GM23248 (cell line): ENCODE data around the gene HOXB3. TPM values are rescaled to one million over a fixed set of nuclear protein-coding genes. Genes with fewer than 3 reads are reported as not detected.
A peak's percentile ranks its signal among the peaks of the same experiment; 100 is the strongest.

Experiments used
- DNase-seq: peaks from one replicate; pipeline ENCODE4 v3.0.0-alpha.2; 2015
- H2AFZ ChIP-seq: fragments of 200-600 bp; sonication (generic); 2 replicates; pipeline ENCODE4 v1.6.1; 2016; ENCODE audit warnings: antibody characterized with exemption
- H3F3A ChIP-seq: fragments of 200-600 bp; sonication (generic); 2 replicates; pipeline ENCODE4 v1.6.1; 2016; ENCODE audit warnings: mild to moderate bottlenecking, antibody characterized with exemption, mixed run types; ENCODE audit not compliant: insufficient read depth
- H3K27ac ChIP-seq: fragments of 200-600 bp; sonication (generic); 2 replicates; pipeline ENCODE4 v1.5.1; 2016; ENCODE audit warnings: mild to moderate bottlenecking
- H3K27me3 ChIP-seq: fragments of 200-600 bp; sonication (generic); replicated peaks from 2 replicates; pipeline ENCODE4 v1.6.1; 2016; ENCODE audit warnings: mild to moderate bottlenecking; ENCODE audit not compliant: insufficient read depth
- H3K36me3 ChIP-seq: fragments of 200-600 bp; sonication (generic); 2 replicates; pipeline ENCODE4 v1.6.1; 2016; ENCODE audit warnings: low read depth, mild to moderate bottlenecking
- H3K4me1 ChIP-seq: fragments of 200-600 bp; sonication (generic); 2 replicates; pipeline ENCODE4 v1.6.1; 2016; ENCODE audit warnings: mild to moderate bottlenecking; ENCODE audit not compliant: insufficient read depth
- H3K4me2 ChIP-seq: fragments of 200-600 bp; sonication (generic); one replicate; pipeline ENCODE4 v1.6.1; 2016; ENCODE audit warnings: mild to moderate bottlenecking; ENCODE audit not compliant: unreplicated experiment
- H3K4me3 ChIP-seq: fragments of 200-600 bp; sonication (generic); 2 replicates; pipeline ENCODE4 v1.5.1; 2016; ENCODE audit warnings: mild to moderate bottlenecking
- H3K79me2 ChIP-seq: fragments of 200-600 bp; sonication (generic); 2 replicates; pipeline ENCODE4 v1.6.1; 2016; ENCODE audit warnings: mild to moderate bottlenecking; ENCODE audit not compliant: insufficient read depth
- H3K9ac ChIP-seq: fragments of 200-600 bp; sonication (generic); 2 replicates; pipeline ENCODE4 v1.6.1; 2016; ENCODE audit warnings: mild to moderate bottlenecking
- H3K9me2 ChIP-seq: fragments of 200-600 bp; sonication (generic); 2 replicates; pipeline ENCODE4 v1.6.1; 2016; ENCODE audit warnings: mixed run types, mild to moderate bottlenecking, moderate library complexity; ENCODE audit not compliant: insufficient read depth
- H3K9me3 ChIP-seq: fragments of 200-600 bp; sonication (generic); one replicate; pipeline ENCODE4 v1.6.1; 2017; ENCODE audit warnings: low read depth
- H4K20me1 ChIP-seq: fragments of 200-600 bp; sonication (generic); 2 replicates; pipeline ENCODE4 v1.6.0; 2016; ENCODE audit not compliant: insufficient read depth
- EZH2 ChIP-seq: fragments of 200-600 bp; sonication (generic); IDR thresholded peaks from 2 replicates; pipeline ENCODE4 v1.6.1; 2018; ENCODE audit warnings: antibody characterized with exemption, mild to moderate bottlenecking; ENCODE audit not compliant: insufficient read depth, poor library complexity, severe bottlenecking
- EZH2phosphoT487 ChIP-seq: fragments of 200-600 bp; sonication (generic); IDR thresholded peaks from 2 replicates; pipeline ENCODE4 v1.6.1; 2018; ENCODE audit warnings: antibody characterized with exemption, moderate library complexity, mild to moderate bottlenecking, low read depth; ENCODE audit not compliant: insufficient read depth
- WGBS, 2 experiments: methylation state at CpG; one replicate each; pipeline ENCODE4 v1.1.6; 2015 to 2017; ENCODE audit warnings: low lambda C conversion rate in 2 of 2, low coverage in 1 of 2; ENCODE audit errors: missing lambda C conversion rate in 2 of 2; 5-methylcytosine and 5-hydroxymethylcytosine counted together
- in situ Hi-C: fragments of 300-500 bp; cut with MboI; formaldehyde crosslinking; loops from 2 replicates; pipeline ENCODE4 v1.15.0; 2020
- polyA plus RNA-seq: library from polyadenylated mRNA; unstranded; fragments of >200 nt; fragmentation: Nextera tagmentation; extraction: Ambion mirVana; gene quantifications from 2 replicates; pipeline ENCODE4 v1.2.1, GENCODE V29; 2016
- total RNA-seq: library from RNA; depleted of rRNA; stranded (reverse); fragments of >200 nt; shearing (Covaris generic); gene quantifications from 2 replicates; pipeline ENCODE4 v1.2.3, GENCODE V29; 2014

Gene HOXB3
- total and polyA plus RNA-seq, 2 experiments from 2014 or later = 1.9 to 2.4 TPM

DNA sequence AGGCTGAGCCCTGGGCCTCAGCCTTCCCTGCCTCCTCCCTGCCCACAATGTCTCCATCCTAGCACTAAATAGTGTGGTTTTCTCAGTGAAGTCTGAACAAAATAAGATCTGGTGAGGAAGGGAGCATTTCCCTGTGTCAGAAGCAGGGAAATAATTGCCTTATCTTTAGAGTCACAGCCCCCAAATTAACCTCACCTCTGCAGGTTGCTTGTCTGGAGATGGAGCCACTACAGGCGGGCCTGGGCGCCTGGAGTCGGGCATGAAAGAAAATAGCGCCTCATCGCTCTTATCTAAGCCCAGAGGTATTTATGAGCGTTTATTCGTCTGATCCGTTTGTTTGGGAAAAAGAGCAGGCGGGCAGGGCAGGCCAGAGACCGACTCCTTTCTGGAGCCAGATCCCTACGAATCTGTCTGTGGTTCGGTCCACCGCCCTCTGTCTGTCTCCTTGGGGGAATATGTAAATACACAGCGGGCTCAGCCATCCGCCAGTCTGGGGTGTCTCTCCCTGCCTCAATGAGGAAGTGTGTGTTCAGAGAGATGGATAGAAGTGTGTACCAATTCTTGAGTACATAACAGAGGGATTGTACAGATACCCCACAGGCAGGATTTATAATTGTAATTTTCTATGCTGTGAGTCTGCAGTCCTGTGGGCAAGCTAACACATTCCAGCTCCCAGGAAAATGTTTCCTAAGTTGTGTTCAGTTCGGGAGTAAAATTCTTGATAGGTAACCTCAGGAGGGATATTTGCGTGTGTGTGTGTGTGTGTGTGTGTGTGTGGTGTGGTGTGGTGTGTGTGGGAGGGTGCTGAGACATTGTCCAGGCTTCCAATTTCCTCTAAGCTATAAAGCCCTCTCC lies 10.4 kb upstream of the HOXB3 start:
- Histone ChIP-seq H3K27me3 (0 out of 2 replicates have a peak, but pooled peaks cover 2% of the 10 kb centered on the region), H3K9me3 (no peaks in the 10 kb centered on the region), H3K79me2 (peaks cover 64% of the 10 kb centered on the region), H3K4me1 (0 out of 2 replicates have a peak, but pooled peaks cover 3% of the 10 kb centered on the region), H3K4me2 (no peak overlapping the region), H3K27ac (no peak overlapping the region), H2AFZ (no peak overlapping the region), H3K9ac (no peak overlapping the region), H3F3A (0 out of 2 replicates have a peak, but pooled peaks cover 8% of the 10 kb centered on the region), H3K4me3 (no peak overlapping the region), H4K20me1 (no peaks in the 10 kb centered on the region), H3K9me2 (no peaks in the 10 kb centered on the region), H3K36me3 (no peaks in the 10 kb centered on the region)
- in situ Hi-C loops = no loop called here
- TF ChIP-seq EZH2 = no peak
- TF ChIP-seq EZH2phosphoT487 = no peak
- WGBS, 2 experiments = 86 to 90% methylated on average over 17 of the region's 17 CpGs
- DNase-seq = no peak

DNA sequence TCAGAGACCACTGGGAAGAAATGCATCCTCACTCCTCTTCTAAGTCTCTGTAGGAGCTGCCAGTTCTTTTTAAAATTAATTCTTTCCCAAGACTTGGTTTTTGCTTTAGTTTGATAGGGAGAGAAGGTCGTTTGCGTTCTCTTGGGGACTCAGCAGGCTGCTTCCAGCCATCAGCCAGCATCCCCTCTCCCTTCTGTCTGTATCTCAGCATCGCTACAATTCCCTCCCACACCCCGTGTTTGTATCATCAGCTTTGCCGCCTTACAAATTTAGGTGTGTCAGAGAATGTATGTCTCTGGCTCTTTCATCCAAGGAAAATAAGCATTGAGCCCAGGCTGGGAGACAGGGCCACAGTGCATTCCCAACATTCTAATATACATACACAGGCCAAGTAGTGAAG lies 9.3 kb upstream of the HOXB3 start:
- Histone ChIP-seq H4K20me1 (no peaks in the 10 kb centered on the region), H3K4me2 (no peak overlapping the region), H3K27ac (no peak overlapping the region), H3K4me1 (0 out of 2 replicates have a peak, but pooled peaks cover 3% of the 10 kb centered on the region), H3K36me3 (no peaks in the 10 kb centered on the region), H3F3A (0 out of 2 replicates have a peak, but pooled peaks cover 4% of the 10 kb centered on the region), H3K79me2 (peaks cover 64% of the 10 kb centered on the region), H3K9me3 (no peaks in the 10 kb centered on the region), H3K9ac (no peak overlapping the region), H2AFZ (no peak overlapping the region), H3K4me3 (no peak overlapping the region), H3K27me3 (0 out of 2 replicates have a peak, but pooled peaks cover 2% of the 10 kb centered on the region), H3K9me2 (no peaks in the 10 kb centered on the region)
- DNase-seq = no peak
- in situ Hi-C loops = no loop called here
- 86 to 87% methylated on average over 5 of the region's 5 CpGs for WGBS, 2 experiments
- TF ChIP-seq EZH2phosphoT487 = no peak

GRCh38 chr17:48598736-48599135 lies 8.7 kb upstream of the HOXB3 start:
- TF ChIP-seq EZH2 (no peak), EZH2phosphoT487 (no peak)
- no peak overlapping the region for H2AFZ ChIP-seq
- H3K9ac ChIP-seq = no peak overlapping the region
- in situ Hi-C loops = no loop called here
- no peaks in the 10 kb centered on the region for H4K20me1 ChIP-seq
- no peak for DNase-seq
- 81 to 84% methylated on average over 7 of the region's 7 CpGs for WGBS, 2 experiments
- H3K4me2 ChIP-seq = no peak overlapping the region
- no peaks in the 10 kb centered on the region for H3K9me2 ChIP-seq
- no peaks in the 10 kb centered on the region for H3K9me3 ChIP-seq
- H3K36me3 ChIP-seq = no peaks in the 10 kb centered on the region
- H3K27me3 ChIP-seq = 0 out of 2 replicates have a peak, but pooled peaks cover 2% of the 10 kb centered on the region
- no peaks in the 10 kb centered on the region for H3F3A ChIP-seq
- H3K79me2 ChIP-seq = peaks cover 64% of the 10 kb centered on the region
- no peak overlapping the region for H3K4me3 ChIP-seq
- no peak overlapping the region for H3K27ac ChIP-seq
- 0 out of 2 replicates have a peak, but pooled peaks cover 6% of the 10 kb centered on the region for H3K4me1 ChIP-seq

DNA sequence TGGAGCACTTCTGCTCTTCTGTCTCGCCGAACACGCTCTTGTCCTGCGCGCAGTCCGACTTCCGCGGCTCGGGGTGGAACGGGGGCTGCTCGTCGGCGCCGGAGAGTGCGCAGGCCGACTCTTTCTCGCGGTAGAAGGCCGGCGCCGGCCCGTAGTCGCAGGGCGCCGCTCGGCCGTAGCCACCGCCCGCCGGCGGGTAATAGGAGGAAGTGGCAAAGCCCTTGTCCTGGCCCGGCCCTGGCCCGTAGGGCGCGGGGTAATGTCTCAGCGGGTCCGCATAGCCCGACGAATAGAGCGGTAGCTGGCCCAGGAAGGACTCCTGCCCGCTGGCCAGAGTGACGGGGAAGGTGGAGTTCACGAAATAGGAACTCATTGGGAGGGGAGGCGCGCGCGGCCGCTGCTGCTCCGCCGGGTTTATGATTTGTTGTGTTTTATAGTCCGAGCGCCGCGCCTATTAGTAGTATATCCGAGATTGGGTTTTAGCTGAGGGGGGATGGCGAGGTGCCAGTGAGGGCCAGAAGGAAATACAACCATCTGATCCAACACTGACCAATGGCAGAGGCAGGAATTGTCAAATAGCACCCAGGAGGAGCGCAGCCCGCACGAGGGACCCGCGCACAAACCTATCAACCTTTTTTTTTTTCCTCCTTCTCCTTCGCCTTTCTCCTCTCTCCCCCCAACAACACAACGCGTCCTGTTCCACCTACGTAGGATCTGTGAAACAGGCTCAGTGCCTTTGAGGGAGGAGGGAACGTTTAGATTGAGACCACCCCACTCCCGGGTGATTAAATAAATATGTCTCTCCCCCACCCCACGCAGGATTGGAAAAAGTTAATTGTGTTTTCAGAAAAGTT lies 8.0 kb upstream of the HOXB3 start:
- Histone ChIP-seq H3K9ac (peak overlapping the region; percentile 87), H3K27ac (peak overlapping the region; percentile 65), H3K27me3 (0 out of 2 replicates have a peak, but pooled peaks cover 2% of the 10 kb centered on the region), H3K4me2 (peak overlapping the region; percentile 87), H2AFZ (peak overlapping the region; percentile 89), H3K9me3 (no peaks in the 10 kb centered on the region), H3K79me2 (peaks cover 59% of the 10 kb centered on the region), H3K9me2 (no peaks in the 10 kb centered on the region), H3K4me1 (0 out of 2 replicates have a peak, but pooled peaks cover 6% of the 10 kb centered on the region), H4K20me1 (no peaks in the 10 kb centered on the region), H3F3A (no peaks in the 10 kb centered on the region), H3K4me3 (peak overlapping the region; percentile 92), H3K36me3 (no peaks in the 10 kb centered on the region)
- peak; percentile 80 for DNase-seq
- TF ChIP-seq EZH2 (no peak), EZH2phosphoT487 (no peak)
- 4% methylated on average over 68 of the region's 68 CpGs for WGBS, 2 experiments
- in situ Hi-C loops = no loop called here
